NCI-H1092 treated with DMSO at 0.1 percent for 48 hours (cell line): ENCODE measurements around the gene RABGGTA.

ENCODE experiments used
- DNase-seq: peaks from one replicate; lab custom pipeline; 2025; lab: John Stamatoyannopoulos, UW

RABGGTA gene

DNA sequence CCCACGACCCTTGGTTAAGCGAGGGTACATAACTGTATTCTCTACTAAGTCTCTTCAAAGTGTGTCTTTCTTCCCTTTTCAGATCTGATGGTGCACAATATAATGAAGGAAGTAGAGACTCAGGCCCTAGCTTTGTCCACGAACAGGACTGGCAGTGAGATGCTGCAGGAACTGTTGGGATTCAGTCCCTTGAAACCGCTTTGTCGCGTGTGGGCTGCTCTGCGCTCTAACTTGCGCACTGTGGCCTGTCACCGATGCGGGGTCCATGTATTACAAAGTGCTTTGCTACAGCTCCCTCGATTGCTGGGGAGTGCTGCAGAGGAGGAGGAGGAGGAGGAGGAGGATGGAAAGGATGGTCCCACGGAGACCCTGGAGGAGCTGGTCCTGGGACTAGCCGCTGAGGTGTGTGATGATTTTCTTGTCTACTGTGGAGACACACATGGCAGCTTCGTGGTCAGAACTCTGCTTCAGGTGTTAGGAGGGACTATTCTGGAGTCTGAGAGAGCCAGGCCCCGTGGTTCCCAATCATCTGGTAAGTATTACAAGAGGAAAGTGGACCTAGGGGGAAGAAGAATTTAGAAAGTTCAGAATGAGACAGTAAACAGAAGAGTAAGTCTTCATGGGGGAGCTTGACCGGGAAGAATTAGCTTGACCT lies 29.1 kb upstream of the RABGGTA start:
- no peak for DNase-seq

DNA sequence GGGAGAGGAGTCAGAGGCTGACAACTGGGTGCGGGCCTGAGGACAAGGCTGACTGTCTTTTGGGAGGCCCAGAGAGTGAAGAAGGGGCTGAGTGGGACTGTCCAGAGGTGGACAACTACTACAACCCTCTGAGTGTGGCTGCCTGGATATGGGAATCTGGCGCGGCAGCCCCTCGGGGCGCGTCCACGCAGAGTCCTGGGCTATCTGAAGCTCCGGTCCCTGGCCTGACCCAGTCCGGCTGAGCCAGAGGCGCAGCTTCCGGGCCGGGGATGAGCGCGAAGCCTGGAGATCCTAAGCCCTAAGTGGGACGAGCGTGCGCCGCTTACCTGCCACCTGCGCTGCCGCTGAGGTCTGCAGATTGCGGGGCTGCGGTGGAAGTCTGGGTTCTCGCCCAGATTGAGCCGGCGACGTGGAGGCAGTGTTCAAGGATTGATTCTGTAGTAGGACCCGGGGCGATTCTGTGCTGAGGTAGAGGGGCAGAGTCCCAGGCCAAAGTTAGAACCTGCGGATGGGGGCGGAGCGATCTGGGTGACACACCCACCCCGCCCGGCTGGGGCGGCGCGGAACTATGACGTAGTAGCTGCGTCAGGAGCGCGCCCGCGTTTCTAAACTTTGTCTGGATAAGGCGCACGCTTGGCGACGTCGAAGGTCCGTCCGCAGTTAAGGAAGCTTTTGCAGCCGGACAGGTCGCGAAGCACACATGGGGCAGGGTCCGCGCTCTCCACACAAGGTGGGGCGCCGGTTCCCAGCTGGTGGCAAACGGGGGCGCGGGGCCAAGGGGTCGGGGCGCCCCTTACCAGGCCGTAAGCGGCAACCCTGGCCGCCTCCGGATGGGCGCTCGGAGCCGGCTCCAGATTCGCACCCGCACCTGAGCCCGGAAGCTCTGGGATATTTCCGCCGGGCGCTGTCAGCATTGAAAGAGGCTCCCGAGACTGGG lies 28.1 kb upstream of the RABGGTA start, which contains the start of the genes DHRS1 and NOP9:
TSS of gene DHRS1 (minus strand) at position 526 of the 937 bp plus-strand sequence. CDS start 674 bp downstream, outside the sequence.
TSS of gene NOP9 (plus strand) at position 596 of the 937 bp plus-strand sequence. CDS start at position 701, 105 bp downstream.
- DNase-seq: peak; percentile 72

DNA sequence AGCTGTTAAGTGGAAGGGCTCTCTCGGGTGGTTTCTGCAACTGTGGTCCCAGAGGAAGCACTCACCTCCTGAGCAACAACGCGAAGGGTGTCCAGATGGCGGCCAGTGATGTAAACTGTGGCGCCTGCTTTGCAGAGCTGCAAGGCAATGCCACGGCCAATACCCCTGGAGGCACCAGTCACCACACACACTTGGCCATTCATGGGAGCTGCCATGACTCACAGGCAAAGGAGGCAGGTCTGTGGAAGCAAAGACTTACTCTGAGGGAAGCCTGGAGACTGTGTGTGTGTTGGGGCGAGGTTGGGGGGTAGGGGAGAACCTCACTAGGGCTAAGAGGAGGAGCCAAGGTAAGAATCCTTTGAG lies 27.5 kb upstream of the RABGGTA start:
- peak; percentile 15 for DNase-seq

DNA sequence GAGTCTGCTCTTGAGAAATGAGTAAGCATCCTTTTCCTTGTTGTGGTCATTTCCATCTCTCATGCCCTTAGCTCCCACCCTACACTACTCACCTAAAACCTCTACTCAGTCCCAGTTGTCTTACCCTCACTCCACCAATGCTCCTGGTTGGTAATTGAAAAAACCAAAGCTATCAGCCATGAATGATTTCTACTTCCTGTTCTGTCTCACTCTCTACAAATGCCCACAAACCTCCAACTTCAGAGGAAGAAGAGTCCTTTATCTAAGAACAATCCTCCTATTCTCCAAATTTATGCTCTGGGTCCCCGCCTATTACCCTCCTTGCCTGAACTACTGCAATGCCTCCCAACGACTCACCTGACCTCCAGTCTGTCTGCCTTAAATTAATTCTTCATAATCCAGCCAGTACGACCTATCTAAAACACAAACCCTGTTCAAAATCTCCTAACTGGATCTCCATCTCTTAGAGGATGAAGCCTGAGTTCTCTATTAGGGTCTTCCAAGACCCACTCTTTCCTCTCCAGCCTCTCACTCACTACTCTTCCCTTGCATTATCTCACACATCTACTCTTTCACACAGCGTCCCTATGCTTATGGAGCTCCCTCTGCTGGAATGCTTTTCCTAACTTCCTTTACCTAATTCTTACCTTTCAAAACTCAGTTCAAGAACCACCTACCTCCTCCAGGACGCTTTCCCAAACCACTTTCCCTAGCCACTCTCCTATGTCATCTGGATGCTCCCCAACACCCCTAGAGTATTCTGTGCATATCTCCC lies 26.0 kb upstream of the RABGGTA start:
- DNase-seq: peak; percentile 26

DNA sequence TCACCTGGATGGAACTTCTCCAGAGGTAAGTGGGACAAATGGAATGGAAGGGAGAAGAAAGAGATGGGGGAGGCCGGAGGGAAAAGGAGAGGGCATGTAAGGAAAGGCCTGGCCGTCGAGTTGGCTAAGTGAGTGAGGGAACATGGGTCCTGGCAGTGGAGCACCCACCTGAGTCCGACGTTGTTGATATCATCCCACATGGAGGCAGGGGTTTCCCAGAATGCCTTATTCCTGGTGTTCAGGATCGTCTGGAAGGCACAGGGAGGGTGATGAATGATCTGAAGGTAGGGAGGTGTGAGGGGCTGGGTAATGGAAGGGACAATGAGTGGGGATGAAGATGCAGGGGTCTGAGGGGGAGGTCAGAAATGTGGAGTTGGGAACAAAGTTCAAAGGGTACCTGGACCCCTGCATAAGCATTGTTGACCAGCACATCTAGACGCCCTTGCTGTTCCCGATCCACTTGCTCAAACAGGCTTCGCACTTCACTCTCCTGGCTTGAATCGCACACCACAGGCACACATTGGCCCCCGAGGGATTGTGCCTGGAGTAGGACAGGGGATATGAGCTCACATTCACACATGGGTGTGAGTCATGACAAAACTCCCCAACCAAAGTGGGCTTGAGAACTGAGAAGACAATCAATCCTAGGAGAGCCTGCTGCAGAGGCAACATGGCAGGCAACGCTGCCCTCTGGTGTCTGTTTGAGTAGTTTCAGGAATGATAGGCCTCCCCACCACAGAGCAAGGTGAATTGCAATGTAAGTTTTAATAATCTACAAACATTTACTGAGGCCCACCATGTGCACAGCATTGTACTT lies 25.2 kb upstream of the RABGGTA start:
- peak; percentile 68 for DNase-seq

DNA sequence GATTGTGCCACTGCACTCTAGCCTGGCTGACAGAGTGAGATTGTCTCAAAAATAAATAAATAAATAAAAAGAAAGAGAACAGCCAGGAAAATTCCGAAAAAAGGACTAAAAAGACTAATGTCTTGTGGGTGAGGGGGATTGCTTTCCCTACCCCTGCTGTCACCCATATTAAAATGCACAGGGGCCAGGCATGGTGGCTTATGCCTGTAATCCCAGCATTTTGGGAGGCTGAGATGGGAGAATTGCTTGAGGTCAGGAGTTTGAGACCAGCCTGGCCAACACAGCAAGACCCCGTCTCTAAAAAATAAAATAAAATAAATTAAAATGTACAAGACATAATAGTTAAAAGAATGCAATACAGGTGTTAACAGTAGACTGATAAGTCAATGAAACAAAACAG lies 22.1 kb upstream of the RABGGTA start:
- DNase-seq: no peak

DNA sequence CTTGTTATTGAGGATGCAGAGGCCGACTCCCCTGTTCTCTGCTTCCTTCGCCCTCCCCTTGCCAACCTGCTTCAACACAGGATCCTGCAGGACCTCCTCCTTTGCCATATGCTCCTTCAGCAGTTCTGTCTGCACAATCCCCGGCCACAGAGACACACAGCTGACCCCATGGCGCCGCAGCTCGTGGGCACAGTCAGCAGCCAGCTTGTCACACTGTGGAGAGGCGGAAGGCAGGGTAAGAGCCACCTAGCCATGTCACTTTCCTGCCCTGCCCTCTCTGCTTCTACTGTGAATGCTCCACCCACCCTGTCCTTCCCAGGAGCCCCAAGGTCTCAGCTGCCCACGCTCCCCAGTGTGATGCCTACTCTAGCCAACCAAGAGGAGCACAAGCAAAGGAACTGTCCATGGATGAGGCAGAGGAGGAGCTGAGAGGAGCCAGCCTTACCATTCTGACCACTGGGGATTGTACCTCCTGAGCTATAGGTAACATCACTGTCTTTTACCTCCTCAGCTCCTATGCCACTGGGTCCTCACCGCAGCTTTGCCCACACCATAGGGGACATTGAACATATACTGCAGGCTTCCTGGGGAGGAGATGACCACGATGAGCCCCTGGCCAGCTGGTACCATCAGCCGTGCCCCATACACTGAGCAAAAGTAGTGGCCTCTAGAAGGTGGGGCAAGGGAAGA lies 20.9 kb upstream of the RABGGTA start:
- no peak for DNase-seq

DNA sequence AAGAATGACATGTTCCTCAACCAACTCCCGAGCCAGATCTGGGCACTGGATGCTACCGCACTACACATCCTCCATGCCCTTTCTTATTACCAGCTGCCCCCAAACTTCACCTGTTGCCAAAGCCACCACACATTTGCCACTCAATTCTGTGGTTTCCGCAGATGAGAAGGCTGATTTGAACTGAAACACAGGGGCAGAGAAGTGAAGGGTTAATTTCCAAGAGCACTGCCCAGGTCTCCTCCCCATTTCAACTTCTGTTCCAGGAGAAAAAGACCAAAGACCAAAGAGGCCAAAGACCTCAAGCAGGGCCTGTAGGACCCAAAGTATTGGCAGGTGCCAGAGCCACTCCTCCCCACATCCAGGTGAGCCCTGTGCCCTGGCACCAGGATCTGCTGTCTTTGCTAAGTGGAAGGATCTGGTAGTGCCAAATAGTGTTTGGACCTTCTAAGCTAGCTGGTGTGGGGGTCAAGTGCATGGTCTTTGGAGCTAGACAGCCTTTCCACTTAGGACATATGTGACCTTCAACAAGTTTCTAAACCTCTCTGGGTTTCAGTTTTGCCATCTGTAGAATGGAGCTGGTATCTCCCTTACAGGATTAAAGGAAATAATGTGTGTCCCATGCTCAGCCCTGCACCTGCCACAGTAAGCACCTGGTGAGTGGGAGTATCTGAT lies 20.2 kb upstream of the RABGGTA start:
- DNase-seq: no peak

DNA sequence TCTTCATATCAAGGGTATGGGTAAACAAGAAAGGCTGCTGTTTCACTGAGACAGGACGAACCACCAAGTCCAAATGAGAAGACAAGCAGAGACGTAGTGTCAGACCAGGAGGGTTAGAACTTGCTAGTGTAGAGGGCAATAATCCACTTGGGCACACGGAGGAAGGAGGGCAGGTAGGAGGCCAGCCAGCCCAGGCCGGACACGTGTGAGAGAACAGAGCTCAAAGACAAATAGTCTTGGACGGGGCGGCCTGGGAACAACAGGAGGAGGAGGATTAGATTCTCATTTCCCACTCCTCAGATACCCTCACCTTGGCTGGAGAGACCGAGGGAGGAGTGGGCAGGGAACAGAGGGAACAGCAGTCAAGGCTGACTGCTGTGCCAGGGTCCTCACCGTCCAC lies 19.3 kb upstream of the RABGGTA start:
- no peak for DNase-seq

DNA sequence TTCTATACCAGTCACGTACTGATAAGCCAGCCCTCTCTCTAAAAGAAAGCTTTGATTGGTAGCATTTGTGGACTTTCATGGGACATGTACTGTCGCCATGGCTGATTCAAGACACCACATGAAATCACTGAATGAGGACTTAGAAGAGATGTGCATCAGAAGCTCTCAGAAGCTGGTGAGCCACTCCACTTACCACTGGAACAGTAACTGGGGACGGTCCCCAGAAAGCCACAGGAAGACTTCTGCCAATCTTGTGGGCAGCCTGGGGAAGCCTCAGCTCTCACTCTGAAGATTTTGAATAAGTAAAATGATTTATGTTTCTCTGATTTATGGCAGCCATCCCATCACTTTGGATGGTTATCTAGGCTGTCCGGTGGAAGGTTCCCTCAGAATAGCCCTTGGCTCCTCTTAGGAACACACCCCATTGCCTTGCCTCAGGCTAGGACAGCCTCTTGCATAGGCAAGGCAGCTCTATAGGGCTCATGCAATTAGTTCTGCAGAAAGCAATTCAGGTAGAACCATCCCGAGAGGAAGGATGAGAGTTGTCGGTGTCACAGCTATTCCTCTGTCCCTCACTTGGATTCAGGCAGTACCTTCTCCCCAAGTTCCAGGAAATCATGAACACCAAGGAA lies 18.4 kb upstream of the RABGGTA start:
- no peak for DNase-seq

DNA sequence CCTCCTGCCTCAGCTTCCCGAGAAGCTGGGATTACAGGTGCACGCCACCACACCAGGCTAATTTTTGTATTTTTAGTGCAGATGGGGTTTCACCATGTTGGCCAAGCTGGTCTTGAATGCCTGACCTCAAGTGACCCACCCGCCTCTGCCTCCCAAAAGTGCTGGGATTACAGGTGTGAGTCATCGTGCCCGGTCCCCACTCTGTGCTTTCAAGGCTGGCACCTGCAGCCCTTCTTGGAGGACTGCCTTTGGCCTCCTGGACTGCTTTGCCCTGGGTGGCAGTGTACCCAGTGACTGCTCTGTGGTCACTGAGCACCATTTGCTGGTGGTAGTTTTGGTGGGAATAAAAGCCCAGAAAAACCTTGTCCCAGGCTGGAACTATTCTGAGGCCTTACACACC lies 15.6 kb upstream of the RABGGTA start:
- no peak for DNase-seq

DNA sequence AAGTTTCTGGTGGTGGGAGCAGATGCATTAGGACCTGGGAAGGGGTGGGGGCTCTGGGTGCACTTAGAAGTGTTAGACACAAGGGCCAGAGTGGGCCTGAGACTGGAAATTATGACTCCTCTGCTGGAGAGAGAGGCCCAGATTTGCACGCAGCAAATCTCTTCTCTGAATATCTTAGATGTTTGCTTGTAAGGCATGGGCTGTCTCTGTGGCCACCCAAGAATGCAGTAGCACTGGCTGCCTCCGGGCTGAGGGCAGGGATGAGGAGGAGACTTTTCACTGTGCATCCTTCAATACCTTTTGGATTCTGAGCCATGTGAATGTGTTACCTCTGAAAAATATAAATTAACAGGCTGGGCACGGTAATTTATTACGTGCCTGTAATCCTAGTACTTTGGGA lies 14.0 kb upstream of the RABGGTA start:
- no peak for DNase-seq

DNA sequence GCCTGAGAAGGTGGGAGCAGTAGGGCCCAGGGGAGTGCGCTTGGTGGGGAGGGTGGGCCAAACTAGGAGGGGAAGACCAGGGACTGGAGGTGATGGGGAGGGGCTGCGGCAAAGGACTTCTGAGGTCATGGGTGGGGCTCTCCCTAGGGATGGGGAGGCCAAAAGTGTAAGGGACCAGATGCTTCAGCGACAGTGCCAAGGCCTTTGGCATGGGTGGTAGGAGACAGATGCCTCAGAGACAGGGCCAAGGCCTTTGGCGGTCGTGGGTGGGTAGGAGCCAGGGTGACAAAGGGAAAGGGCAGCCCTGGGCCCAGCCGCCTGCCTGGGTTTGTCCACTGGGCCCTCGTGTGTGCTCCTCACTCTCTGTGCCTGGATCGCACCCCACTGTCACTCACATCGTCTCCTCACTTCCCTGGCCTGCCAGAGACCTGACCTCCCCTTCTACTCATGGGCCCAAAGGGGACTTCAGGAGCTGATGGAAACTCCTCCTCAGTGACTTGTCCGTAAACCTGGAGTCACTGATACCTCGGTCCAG lies 13.2 kb upstream of the RABGGTA start:
- no peak for DNase-seq

DNA sequence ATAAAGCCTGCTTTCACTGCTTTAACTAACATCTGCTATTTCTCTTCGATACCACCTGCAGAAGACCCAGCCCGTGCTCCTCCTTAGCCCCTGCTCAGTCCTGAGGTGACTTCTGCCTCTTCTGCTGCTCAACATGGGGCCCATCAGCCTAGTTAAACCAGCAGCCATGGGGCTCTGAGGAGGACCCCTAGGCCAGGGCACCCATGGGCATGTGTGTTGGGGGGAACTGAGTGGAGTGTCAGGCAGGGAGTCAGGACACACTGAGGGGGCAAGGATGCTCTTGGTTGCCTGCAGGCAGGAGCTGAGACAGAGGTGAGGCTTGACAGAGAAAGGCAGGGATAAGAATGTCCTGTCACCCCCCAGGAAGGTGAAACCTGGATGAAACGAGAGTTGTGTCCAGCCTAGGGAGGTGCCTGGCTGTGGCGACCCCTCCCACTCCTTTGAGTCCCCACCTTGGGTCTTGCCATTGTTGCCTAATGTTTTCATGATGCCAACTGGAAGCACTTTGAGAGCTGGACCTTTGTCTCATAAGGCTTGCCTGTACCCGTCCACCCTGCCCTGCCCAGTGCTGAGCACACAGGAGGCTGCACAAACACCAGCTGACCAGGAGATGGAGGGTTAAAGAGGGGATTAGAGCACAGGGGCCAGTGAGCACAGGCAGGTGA lies 12.5 kb upstream of the RABGGTA start:
- DNase-seq: no peak

DNA sequence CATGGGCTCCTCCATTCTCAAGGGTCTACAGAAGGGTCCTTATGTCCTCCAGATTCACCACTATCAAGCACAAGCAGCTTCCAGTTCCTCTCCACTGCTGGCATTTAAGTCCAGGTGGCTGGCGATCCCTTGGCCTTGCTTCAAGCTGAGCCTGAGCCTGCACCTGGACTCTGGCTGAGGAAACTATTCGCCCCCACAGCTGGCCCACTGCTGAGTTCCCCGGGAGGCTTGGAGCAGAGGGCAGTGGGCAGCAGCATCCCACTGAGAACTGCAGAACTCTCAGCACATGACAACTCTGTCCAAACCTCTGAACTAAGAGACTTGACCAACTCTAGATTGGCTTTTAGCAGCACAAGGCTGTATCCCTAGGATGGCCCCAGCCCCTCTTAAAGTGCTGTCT lies 11.3 kb upstream of the RABGGTA start:
- DNase-seq: no peak

DNA sequence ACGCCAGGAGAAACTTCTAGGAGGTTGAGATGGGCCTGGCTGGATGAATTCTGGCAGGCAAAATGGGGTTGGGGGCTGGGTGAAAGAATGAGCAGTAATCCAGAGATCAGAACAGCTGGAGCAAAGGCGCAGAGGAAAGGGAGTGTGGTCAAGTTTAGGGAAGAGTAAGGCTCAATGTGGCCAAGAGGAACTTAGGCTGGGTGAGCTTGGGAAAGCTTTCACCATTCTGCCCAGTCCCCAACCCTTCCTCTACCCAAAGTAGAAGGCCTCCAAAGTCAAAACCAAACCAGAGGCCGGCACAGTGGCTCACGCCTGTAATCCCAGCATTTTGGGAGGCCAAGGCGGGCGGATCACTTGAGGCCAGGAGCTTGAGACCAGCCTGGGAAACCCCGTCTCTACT lies 10.2 kb upstream of the RABGGTA start:
- DNase-seq: no peak

DNA sequence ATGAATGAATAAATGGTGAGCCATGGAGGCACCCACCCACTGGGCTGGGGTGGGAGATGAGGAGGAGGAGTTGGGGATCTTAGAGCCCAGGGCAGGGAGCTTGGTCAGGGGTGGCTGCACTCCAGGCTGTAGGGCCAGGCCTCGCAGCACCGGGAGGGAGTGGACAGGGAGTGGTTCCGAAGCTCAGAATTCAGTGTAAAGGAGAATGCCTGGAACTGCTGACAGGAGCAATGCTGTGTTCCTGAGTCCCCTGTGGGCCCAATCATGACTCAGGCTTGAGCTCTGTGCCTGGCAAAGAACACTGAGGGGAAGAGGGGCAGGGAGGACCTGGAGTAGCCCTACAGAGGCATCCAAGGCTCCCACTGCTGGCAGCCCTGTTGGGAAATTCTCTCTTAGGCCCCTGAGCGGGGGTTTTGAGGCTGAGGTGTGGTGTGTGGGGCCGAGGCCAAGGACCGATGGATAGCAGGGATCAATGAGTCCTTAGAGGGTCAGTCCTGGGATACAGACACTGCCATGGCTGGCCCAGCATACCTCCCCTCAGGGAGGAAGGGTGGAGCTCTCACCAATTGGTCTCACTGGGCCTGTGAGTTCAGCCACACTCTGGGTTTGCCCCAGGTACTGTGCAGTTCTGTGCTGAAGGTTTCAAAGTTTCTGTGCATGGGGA lies 9.5 kb upstream of the RABGGTA start:
- no peak for DNase-seq
